Medulla oblongata (tissue), 1 donor: Measurements from ENCODE around the gene SEMA4D.

Source experiments
- DNase-seq: peaks from one replicate; pipeline ENCODE4 v3.0.0-alpha.2; 2015; ENCODE audit errors: extremely low spot score

SEMA4D gene

DNA sequence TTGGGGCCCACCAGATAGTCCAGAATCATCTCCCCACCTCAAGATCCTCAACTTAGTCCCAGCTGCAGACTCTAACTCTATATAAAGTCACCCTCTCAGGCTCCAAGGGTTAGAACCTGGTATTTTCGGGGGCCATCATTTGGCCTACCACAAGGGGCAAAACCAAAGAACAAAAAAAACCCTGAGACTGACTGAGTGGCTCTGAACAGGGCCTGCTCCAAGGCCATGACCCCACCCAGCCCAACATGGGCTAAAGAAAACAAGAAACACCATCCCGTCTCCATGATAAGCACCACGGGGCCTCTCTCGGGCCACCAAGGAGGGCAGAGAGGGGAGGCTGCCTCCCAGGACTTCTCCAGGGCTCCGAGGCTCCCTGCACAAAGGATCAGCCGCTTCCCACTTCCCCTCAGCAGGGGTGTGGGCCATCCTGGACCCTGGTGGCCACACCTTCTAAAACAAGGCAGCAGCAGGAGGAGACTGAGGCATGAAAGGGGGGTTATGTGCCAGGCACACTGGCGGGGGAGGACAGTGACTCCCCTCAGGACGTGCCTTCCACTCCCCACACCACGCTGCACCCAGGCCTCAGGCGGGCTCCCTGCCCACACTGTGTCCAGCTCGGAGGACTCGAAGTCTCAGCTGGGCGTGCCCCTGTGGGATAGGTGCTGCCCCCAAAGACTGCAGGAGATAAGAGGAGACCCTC is 51.5 kb downstream of the SEMA4D start:
- no peak for DNase-seq

DNA sequence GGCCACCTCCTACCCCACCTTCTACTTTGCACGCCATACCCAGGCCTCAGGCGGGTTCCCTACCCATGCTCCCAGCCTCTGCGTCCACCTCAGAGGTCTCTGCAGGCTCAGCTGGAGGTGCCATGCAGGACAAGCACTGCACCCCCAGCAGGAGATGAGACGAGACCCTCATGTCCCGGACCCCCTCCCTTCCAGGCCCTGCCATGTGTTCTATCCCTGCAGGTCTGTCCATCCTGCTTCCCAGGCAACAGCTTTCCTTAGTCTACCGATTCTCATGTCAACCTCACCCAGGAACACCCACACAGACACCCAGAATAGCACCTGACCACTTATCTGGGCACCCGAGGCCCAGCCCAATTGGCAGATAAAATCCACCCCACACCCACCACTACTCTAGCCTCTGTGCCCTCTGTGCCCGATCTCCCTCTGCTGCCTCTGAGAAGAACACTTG is 52.1 kb downstream of the SEMA4D start:
- DNase-seq: no peak

DNA sequence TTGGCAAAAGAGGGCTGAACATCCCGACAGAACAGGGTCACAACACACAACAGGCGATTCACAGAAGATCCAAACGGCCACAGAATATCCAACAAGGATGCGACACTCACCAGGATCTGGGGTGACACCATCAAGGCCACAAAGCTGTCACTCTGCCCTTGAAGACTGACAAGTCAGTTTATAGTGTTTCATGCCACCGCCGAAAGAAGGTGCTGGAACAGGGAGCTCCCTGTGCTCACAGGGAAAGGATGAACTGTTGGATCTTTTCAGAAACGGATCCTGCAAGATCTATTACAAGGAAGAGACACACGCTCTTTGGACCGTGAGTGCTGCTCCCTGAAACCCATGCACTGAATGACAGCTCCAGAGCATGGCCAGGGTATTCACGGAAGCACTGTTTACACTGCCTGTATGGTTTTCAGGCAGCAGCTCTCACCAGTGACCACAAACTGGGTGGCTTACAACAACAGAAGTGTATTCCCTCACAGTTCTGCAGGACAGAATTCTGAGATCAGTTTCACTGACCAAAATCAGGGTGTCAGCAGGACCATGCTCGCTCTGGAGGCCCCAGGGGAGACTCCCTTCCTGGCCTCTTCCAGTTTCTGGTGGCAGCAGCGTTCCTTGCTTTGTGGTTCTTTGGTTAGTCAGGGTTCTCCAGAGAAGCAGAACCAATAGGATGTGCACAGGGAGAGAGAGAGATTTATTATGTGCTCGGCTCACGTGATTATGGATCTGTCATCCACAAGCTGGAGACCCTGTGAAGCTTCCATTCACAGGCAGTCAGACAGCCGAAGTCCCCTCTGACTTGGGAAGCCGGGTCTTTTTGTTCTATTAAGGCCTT is 52.8 kb downstream of the SEMA4D start:
- no peak for DNase-seq

- DNase-seq: no peak
Observed at GRCh38 chr9:89444274-89444673, 53.6 kb downstream of the SEMA4D start.

DNA sequence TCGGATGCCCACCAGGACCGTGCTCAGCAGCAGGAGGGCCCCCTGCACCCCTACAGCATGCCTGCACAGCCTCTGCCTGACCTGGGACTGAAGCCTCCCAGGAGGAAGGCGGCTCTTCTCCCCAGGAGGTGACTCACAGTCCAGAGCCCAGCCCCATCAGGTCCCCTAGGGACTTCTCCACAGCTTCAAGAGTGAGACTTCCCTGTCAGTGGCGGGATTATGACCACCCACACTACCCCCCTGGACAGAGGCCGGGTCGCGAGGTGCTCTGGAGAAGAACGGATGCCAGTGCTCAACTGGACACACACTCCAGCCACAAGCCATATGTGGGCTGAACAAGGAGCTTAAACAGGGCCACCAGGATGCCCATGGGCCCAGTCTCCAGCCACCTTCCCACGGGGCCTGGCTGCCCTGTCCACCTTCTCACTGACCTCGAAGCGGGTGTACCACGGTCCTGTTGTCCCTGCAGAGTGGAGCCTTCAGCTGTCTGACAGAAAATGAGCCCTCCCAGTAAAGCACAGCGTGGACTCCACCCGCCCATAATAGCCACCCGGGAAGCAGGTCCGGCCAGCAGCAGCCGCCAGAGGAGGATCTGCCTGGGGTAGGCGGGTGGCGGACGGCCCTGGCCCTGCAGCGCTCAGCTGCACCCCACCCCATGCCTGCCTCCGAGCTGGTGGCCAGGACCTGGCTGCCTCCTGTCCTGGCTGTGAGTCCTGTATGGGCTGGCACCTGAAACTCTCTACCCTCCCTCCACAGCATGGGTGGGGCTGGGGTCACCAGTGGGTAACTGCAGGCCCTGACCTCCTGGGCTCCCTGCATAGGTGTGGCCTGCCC is 54.7 kb downstream of the SEMA4D start:
- no peak for DNase-seq

GRCh38 chr9:89442501-89442978 is 55.4 kb downstream of the SEMA4D start:
- no peak for DNase-seq

GRCh38 chr9:89441986-89442385 is 55.9 kb downstream of the SEMA4D start:
- DNase-seq: no peak

- DNase-seq: no peak
Observed at GRCh38 chr9:89441655-89441970, 56.3 kb downstream of the SEMA4D start.

- DNase-seq: no peak
Observed at GRCh38 chr9:89440951-89441654, 56.8 kb downstream of the SEMA4D start.

- no peak for DNase-seq
Observed at GRCh38 chr9:89440548-89440947, 57.4 kb downstream of the SEMA4D start.

DNA sequence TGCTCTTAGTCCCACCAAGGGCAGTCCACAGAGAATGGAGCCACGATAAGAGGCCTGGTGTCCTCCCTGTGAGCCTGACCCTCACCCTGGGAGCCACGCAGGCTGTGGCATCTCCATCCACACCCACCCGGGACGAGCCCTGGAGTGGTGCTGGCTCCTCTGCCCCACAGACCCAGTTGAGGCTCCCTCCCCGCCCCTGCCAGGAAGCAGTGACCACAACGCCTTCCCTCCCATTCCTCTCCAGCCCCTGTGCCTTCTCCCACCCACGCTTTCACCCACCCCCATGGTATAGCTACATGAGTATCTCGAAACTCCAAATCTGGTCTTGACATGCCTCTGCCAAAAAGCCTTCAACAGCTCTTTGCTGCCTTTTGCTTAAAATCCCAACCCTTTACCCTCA is 57.9 kb downstream of the SEMA4D start:
- no peak for DNase-seq

- no peak for DNase-seq
Observed at GRCh38 chr9:89439571-89439970, 58.3 kb downstream of the SEMA4D start.

- DNase-seq: no peak
Observed at GRCh38 chr9:89438194-89438593, 59.7 kb downstream of the SEMA4D start.

- DNase-seq: no peak
Observed at GRCh38 chr9:89437772-89438171, 60.1 kb downstream of the SEMA4D start.

- no peak for DNase-seq
Observed at GRCh38 chr9:89436963-89437625, 60.8 kb downstream of the SEMA4D start.

- peak; percentile 93 for DNase-seq
Observed at GRCh38 chr9:89436326-89436725, 61.6 kb downstream of the SEMA4D start.

DNA sequence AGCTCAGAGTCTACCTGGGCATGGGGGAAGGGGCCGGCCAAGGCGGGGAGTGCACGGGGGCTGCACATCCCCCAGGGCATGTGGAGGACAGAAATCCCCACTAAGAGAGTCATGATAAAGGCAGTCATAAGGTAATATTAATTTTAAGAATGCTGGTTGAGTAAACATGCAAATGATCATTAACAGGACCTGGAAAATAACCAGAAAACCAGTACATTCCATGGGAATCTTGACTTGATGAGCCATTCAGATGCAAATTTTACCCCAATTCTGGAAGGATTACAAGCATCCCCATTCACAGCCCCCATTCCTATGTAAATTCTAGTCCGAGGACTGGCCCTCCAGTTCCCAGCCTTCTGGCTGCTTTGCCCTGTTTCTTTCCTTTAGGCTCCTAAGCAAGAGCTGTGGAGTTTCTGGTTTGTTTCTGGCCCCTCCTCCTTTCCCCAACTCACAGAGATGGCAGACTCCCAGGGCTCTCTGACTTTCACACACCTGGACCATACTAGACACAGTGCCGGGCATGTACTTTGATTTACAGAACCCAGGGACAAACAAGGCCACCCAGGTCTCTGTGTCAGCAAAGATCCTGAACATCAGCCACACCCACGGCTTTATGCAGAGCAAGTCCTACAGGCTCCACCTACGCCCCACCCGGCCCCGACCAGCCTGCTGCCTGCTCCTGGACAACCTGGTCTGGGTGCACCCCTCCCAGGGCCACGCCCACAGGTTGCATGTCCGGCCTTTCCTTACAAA is 62.7 kb downstream of the SEMA4D start:
- no peak for DNase-seq

DNA sequence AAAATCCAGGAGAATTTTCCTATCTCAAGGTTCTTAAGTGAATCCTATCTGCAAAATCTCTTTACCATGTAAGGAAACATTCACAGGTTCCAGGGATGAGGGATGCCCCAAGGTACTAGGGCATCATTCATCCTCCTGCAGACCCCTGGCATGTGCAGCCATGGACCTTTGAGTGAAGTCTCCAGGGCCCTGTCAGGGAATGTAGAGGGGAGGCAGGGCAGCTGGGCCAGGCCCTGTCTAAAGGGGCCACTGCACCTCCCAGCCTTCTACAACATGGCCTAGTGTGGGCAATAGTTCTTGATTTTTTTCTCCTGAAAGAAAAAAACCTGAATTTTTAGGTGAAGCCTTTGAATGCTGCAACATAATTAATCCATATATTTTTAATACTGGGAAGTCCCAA is 63.3 kb downstream of the SEMA4D start:
- no peak for DNase-seq

GRCh38 chr9:89433826-89434225 is 64.1 kb downstream of the SEMA4D start:
- no peak for DNase-seq

DNA sequence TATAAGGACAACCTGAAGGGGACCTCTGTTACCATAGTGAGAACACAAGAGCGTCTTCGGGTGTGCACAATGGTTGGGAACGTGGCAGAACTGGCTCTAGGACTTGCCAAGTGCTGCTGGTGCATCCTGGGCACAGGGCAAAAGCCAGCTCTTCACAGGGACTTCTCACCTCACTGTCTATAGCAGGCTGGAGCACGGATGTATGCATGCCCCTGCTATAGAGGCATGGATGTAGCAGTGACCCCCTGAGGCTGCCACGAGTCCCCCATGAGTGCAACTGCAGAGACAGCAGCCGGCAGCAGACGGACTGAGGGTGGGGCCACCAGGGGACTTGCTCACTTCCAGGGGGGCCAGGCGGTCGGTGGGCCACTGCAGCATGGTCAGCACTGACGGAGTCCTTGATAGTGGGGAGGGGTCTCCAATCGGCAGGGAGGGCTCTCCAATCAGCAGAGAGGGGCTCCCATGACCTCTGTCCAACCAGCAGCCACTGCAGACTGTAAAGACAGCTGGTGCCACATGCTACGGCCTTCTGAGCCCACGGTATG is 64.9 kb downstream of the SEMA4D start:
- no peak for DNase-seq
